Diencephalon (tissue), 1 donor: ENCODE data around the gene PLEKHA5. TPM values are rescaled to one million over a fixed set of nuclear protein-coding genes. Genes with fewer than 3 reads are reported as not detected.

Source experiments
- small RNA-seq: library from RNA; depleted of rRNA; stranded (forward); fragments of <200 nt; gene quantifications from one replicate; pipeline ENCODE3, GENCODE V24; 2014
- total RNA-seq: library from RNA; depleted of rRNA; stranded (reverse); fragments of >200 nt; gene quantifications from one replicate; pipeline ENCODE4 v1.2.3, GENCODE V29; 2014

The PLEKHA5 gene, protein sequence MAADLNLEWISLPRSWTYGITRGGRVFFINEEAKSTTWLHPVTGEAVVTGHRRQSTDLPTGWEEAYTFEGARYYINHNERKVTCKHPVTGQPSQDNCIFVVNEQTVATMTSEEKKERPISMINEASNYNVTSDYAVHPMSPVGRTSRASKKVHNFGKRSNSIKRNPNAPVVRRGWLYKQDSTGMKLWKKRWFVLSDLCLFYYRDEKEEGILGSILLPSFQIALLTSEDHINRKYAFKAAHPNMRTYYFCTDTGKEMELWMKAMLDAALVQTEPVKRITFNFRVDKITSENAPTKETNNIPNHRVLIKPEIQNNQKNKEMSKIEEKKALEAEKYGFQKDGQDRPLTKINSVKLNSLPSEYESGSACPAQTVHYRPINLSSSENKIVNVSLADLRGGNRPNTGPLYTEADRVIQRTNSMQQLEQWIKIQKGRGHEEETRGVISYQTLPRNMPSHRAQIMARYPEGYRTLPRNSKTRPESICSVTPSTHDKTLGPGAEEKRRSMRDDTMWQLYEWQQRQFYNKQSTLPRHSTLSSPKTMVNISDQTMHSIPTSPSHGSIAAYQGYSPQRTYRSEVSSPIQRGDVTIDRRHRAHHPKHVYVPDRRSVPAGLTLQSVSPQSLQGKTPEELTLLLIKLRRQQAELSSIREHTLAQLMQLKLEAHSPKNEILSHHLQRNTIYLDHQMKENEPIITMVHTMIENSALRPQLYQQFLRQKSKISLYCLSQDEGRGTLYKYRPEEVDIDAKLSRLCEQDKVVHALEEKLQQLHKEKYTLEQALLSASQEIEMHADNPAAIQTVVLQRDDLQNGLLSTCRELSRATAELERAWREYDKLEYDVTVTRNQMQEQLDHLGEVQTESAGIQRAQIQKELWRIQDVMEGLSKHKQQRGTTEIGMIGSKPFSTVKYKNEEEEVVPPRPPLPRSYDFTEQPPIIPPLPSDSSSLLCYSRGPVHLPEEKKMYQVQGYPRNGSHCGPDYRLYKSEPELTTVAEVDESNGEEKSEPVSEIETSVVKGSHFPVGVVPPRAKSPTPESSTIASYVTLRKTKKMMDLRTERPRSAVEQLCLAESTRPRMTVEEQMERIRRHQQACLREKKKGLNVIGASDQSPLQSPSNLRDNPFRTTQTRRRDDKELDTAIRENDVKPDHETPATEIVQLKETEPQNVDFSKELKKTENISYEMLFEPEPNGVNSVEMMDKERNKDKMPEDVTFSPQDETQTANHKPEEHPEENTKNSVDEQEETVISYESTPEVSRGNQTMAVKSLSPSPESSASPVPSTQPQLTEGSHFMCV
- 80.0 TPM for total RNA-seq

GRCh38 chr12:19129486-19130223 is at the start of gene PLEKHA5:
PLEKHA5 (plus strand) TSS chr12:19129733; CDS start chr12:19129800, 67 bp downstream.

Small RNA genes within 50 kb of the gene (small RNA-seq; reads per million reads assigned to genes)
- gene AC091805.2 (not detected), gene RN7SL67P (not detected)
